Smooth muscle cell (in vitro differentiated cells): Measurements from ENCODE around the gene FOXJ2. TPM values are rescaled to one million over a fixed set of nuclear protein-coding genes. Genes with fewer than 3 reads are reported as not detected.
"Not testable (repeated sequence)": the region's sequence is repeated elsewhere in the genome, so short reads cannot be mapped to it uniquely, and the experiment has no call there.

Experiments
- DNase-seq: peaks from one replicate; lab custom pipeline; 2025; ENCODE audit not compliant: unreplicated experiment; lab: John Stamatoyannopoulos, UW
- H2AFZ ChIP-seq: fragments of 200-600 bp; sonication (generic); 2 replicates; pipeline ENCODE4 v1.6.0; 2016; ENCODE audit warnings: antibody characterized with exemption, low read depth, mild to moderate bottlenecking
- H3F3A ChIP-seq: fragments of 200-600 bp; sonication (generic); 2 replicates; pipeline ENCODE4 v1.6.0; 2017; ENCODE audit warnings: antibody characterized with exemption, low read depth
- H3K27ac ChIP-seq: fragments of 200-600 bp; sonication (generic); 2 replicates; pipeline ENCODE4 v1.5.1; 2016; ENCODE audit warnings: low read depth, mild to moderate bottlenecking
- H3K27me3 ChIP-seq: fragments of 200-600 bp; sonication (generic); 2 replicates; pipeline ENCODE4 v1.6.1; 2016; ENCODE audit warnings: low read depth, mild to moderate bottlenecking
- H3K36me3 ChIP-seq: fragments of 200-600 bp; sonication (generic); 2 replicates; pipeline ENCODE4 v1.5.1; 2016; ENCODE audit warnings: low read depth
- H3K4me1 ChIP-seq: fragments of 200-600 bp; sonication (generic); 2 replicates; pipeline ENCODE4 v1.5.1; 2016; ENCODE audit warnings: low read depth
- H3K4me2 ChIP-seq: fragments of 200-600 bp; sonication (generic); 2 replicates; pipeline ENCODE4 v1.6.0; 2016; ENCODE audit warnings: mild to moderate bottlenecking
- H3K4me3 ChIP-seq: fragments of 200-600 bp; sonication (generic); 2 replicates; pipeline ENCODE4 v1.5.1; 2016; ENCODE audit warnings: mild to moderate bottlenecking
- H3K79me2 ChIP-seq: fragments of 200-600 bp; sonication (generic); 2 replicates; pipeline ENCODE4 v1.6.0; 2016; ENCODE audit warnings: low read depth, mild to moderate bottlenecking
- H3K9ac ChIP-seq: fragments of 200-600 bp; sonication (generic); 2 replicates; pipeline ENCODE4 v1.6.0; 2016; ENCODE audit warnings: low read depth
- H3K9me3 ChIP-seq: fragments of 200-600 bp; sonication (generic); replicated peaks from 2 replicates; pipeline ENCODE4 v1.5.1; 2016; ENCODE audit warnings: low read depth
- H4K20me1 ChIP-seq: fragments of 200-600 bp; sonication (generic); 2 replicates; pipeline ENCODE4 v1.6.0; 2016; ENCODE audit warnings: low read depth
- WGBS: methylation state at CpG from one replicate; pipeline ENCODE4 v1.1.7; 2016; ENCODE audit warnings: low lambda C conversion rate; 5-methylcytosine and 5-hydroxymethylcytosine counted together
- polyA plus RNA-seq: library from polyadenylated mRNA; unstranded; fragments of >200 nt; fragmentation: Nextera tagmentation; extraction: Ambion mirVana; gene quantifications from 2 replicates; pipeline ENCODE4 v1.2.1, GENCODE V29; 2016
- total RNA-seq: library from RNA; depleted of rRNA; stranded (reverse); fragments of >200 nt; gene quantifications from 2 replicates; pipeline ENCODE4 v1.2.3, GENCODE V29; 2014
- TF ChIP-seq, protein P1 (sequence below): fragments of 200-600 bp; sonication (generic); IDR thresholded peaks from 2 replicates; pipeline ENCODE4 v1.5.1; 2017; ENCODE audit warnings: borderline replicate concordance, mild to moderate bottlenecking, antibody characterized with exemption; ENCODE audit not compliant: insufficient read depth, poor library complexity, severe bottlenecking

Gene FOXJ2
- total and polyA plus RNA-seq, 2 experiments from 2014 or later = 16.3 to 19.0 TPM

GRCh38 chr12:8087666-8088065 is 55.1 kb downstream of the FOXJ2 start:
- WGBS = 96% methylated on average over 2 of the region's 2 CpGs
- no peak overlapping the region for H3K4me2 ChIP-seq
- H3K9me3 ChIP-seq = no peaks in the 10 kb centered on the region
- DNase-seq = no peak
- H3F3A ChIP-seq = no peaks in the 10 kb centered on the region
- H2AFZ ChIP-seq = no peak overlapping the region
- no peak overlapping the region for H3K4me3 ChIP-seq
- no peak overlapping the region for H3K27ac ChIP-seq
- TF ChIP-seq, protein P1, sequence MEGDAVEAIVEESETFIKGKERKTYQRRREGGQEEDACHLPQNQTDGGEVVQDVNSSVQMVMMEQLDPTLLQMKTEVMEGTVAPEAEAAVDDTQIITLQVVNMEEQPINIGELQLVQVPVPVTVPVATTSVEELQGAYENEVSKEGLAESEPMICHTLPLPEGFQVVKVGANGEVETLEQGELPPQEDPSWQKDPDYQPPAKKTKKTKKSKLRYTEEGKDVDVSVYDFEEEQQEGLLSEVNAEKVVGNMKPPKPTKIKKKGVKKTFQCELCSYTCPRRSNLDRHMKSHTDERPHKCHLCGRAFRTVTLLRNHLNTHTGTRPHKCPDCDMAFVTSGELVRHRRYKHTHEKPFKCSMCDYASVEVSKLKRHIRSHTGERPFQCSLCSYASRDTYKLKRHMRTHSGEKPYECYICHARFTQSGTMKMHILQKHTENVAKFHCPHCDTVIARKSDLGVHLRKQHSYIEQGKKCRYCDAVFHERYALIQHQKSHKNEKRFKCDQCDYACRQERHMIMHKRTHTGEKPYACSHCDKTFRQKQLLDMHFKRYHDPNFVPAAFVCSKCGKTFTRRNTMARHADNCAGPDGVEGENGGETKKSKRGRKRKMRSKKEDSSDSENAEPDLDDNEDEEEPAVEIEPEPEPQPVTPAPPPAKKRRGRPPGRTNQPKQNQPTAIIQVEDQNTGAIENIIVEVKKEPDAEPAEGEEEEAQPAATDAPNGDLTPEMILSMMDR = no peak
- peaks cover 6% of the 10 kb centered on the region for H3K4me1 ChIP-seq
- peaks cover 32% of the 10 kb centered on the region for H4K20me1 ChIP-seq
- H3K27me3 ChIP-seq = no peaks in the 10 kb centered on the region
- H3K36me3 ChIP-seq = peaks cover 20% of the 10 kb centered on the region
- H3K9ac ChIP-seq = no peak overlapping the region
- H3K79me2 ChIP-seq = peaks cover 52% of the 10 kb centered on the region

- Histone ChIP-seq H2AFZ (no peak overlapping the region), H3K79me2 (peaks cover 43% of the 10 kb centered on the region), H3K4me3 (no peak overlapping the region), H3K9ac (no peak overlapping the region), H3F3A (no peaks in the 10 kb centered on the region), H3K9me3 (no peaks in the 10 kb centered on the region), H3K4me2 (no peak overlapping the region), H3K36me3 (peaks cover 27% of the 10 kb centered on the region), H3K27ac (no peak overlapping the region), H4K20me1 (peaks cover 32% of the 10 kb centered on the region), H3K4me1 (no peaks in the 10 kb centered on the region), H3K27me3 (no peaks in the 10 kb centered on the region)
- 92% methylated on average over 3 of the region's 3 CpGs for WGBS
- DNase-seq = no peak
- TF ChIP-seq, protein P1 = no peak
These were observed 56.1 kb downstream of the FOXJ2 start for GRCh38 chr12:8088574-8088973.

DNA sequence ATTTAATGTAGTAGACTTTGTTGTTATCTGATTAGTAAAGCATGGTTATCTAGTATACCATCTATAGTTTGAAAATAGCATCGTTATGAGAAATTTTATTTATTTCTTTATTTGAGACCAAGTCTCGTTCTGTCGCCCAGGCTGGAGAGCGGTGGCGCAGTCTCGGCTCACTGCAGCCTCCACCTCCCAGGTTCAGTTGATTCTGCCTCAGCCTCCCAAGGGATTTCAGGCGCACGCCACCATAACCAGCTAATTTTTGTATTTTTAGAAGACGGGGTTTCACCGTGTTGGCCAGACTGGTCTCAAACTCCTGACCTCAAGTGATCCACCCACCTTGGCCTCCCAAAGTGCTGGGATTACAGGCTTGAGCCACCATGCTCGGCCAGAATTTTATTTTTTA is 56.8 kb downstream of the FOXJ2 start:
- Histone ChIP-seq H3K79me2 (peaks cover 36% of the 10 kb centered on the region), H3K36me3 (peaks cover 27% of the 10 kb centered on the region), H4K20me1 (peaks cover 32% of the 10 kb centered on the region)
- H3K4me1 ChIP-seq, H3K9ac ChIP-seq, H3K27me3 ChIP-seq, H3F3A ChIP-seq, H3K27ac ChIP-seq, H3K4me3 ChIP-seq, H3K9me3 ChIP-seq, H3K4me2 ChIP-seq, DNase-seq, H2AFZ ChIP-seq: not testable (repeated sequence)
- WGBS = 97% methylated on average over 11 of the region's 11 CpGs

DNA sequence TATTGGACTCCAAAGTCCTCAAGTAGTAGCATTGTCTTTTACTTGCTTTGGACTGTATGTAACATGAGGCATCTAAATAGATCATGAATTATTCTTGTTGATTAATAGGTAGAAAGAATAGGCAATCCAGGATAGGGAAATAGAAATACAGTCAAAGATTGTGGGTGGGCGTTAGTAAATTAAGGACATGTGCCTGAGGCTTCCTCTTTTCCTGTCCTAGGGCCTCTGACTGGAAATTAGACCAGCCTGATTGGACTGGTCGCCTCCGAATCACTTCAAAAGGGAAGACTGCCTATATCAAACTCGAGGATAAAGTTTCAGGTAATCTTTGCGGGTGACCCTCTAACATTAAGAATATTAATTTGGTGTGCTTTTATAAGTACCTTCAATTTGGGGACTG is 57.2 kb downstream of the FOXJ2 start:
- Histone ChIP-seq H3K27ac (no peak overlapping the region), H3F3A (no peaks in the 10 kb centered on the region), H3K4me1 (no peaks in the 10 kb centered on the region), H3K4me2 (no peak overlapping the region), H3K36me3 (peaks cover 28% of the 10 kb centered on the region), H3K79me2 (peaks cover 32% of the 10 kb centered on the region), H3K4me3 (no peak overlapping the region), H3K9ac (no peak overlapping the region), H4K20me1 (peaks cover 27% of the 10 kb centered on the region), H2AFZ (no peak overlapping the region), H3K9me3 (no peaks in the 10 kb centered on the region), H3K27me3 (no peaks in the 10 kb centered on the region)
- 97% methylated on average over 5 of the region's 5 CpGs for WGBS
- TF ChIP-seq, protein P1 = no peak
- no peak for DNase-seq
